GM19193 (cell line): Measurements from ENCODE around the gene RPL29.

Experiments
- POLR2A ChIP-seq: IDR thresholded peaks from 4 replicates; pipeline ENCODE4 v1.6.1; 2011; ENCODE audit not compliant: insufficient read depth, insufficient read length; ENCODE audit errors: extremely low read depth

The RPL29 gene

DNA sequence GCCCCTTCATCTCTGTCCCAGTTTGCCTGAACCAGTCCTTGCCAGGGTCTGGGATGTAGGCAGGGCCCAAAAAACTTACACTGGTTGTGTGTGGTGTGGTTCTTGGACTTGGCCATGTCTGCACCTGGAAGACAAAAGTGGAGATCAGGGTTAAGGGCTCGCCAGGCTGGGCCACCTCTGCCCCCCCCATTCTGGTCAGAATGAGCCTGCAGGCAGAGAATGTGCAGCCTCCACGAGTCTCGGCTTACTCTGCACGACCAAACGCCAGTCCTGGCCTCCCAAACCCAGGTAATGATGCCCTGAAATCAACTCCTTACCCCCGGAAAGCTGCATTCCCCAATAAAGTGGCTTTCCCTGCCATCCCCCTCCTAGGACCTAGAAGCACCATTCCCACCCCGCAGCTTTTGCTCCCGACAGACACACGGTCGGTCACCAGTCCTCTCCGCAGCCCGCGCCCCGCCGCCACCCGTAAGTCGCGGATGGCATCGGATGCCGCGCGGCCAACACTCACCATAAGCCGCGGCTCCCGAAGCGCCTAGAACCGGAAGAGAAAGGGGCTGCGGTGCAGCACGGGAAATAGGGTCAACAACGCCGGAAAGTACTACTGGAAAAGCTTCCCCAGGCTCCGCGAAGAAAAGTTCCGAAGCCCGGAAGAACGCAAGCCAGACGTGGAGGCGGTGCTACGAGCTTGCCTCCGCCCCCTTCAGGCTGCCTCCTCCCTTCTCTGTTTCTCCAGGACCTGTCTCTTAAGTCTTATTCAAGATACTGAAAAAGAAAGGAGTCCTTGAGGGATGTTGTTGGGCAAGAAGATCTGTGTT, at the start of gene RPL29:
Gene RPL29, minus strand, starts transcription at position 550 of the 818 bp plus-strand sequence. Its CDS starts 434 bp downstream, at position 116.
- TF ChIP-seq POLR2A, result peak; percentile 98

DNA sequence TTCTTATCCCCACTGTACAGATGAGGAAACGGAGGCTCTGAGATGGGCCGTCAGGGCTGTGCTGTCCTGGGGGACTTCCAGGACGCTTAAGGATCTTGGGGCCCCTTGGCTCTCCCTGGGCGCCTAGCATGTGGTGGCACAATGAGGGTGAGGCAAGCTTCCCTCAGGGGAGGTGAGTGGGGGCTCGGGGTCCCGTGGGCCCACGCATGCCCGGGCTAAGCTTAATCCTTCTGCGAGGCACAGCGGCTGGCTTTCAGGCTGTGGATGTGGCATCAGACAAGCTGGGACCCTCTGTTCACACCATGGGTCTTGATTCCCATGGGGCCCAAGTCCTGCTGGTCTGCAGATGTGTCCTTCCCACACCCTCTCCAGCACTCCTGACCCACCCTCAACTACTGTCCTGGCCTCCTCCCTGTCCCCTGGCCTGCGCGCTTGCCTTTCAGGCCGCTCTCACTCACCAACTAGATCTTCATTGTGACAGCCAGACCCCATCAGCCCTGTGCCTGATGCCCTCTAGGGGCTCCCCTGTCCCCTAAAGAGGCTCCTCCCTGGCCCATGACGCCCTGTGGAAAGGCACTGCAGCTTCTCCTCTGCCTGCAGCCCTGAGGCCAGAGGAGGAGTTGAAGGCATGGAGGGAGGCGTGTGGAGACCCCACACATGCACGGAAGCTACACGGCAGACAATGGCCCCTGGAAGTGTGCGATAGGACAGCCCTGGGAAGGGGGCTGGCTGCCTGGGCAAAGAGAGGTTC, 49.3 kb upstream of the RPL29 start:
- no peak for TF ChIP-seq POLR2A

DNA sequence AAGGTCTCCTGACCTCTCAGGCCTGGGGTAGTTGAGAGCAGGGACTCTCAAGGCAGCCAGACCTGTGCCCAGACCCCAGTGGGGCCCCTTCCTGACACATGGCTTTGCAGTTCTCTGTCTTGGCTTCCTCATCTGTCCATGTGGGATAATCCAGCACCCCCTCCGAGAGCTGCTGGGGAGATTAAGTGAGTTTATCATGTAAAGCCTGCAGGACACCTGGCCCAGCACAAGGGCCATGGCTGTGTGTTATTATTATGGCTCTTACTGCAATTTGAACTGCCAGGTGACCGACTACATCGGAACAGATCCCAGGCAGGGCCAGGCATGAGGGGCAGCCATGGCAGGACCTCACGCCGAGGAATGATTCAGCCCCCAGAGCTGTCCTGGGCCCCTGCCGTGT, 48.1 kb upstream of the RPL29 start:
- TF ChIP-seq POLR2A, result no peak

DNA sequence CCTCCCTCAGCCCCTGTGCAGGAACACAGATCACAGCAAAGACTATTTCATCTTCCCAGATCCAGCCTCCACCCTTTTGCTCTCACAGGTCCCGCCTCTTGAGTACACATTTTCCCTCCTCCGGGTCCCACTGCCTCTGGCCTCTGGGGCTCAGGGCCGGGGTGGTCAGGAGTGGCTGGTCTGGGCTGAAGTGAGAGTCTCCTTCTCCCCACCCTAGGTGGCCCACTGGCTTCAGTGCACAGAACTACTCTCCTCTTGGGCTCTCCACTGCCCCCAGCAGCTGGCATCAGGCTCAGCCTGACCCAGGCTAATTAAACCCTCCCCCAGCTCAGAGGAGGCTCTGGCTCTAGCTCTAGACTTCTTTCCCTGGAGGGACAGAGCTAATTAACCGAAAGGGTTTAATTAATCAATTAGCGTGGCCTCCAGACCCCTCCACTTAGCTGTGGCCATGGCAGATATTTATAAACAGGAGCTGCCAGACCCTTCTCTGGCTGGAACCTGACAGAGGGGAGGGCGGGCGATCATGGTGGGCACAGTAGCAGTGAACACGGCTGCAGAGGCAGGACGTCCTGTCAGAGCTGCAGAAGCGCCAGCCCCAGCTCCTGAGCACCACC, 45.5 kb upstream of the RPL29 start:
- TF ChIP-seq POLR2A, result no peak

DNA sequence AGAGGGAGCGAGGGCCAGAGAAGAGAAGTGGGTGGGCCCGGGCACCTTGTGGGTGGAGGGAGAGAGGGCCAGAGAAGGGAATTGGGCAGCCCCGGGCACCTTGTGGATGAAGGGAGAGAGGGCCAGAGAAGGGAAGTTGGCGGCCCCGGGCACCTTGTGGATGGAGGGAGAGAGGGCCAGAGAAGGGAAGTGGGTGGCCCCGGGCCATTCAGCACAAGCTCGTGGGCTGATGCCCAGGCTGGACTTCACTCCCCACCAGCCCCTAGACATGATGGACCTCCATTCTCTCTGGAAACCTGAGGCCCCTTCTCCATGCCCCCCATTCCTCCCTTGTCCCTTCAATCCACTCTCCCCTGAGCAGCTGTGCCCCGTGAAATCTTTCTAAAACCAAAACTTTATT, 44.9 kb upstream of the RPL29 start:
- TF ChIP-seq POLR2A, result no peak

DNA sequence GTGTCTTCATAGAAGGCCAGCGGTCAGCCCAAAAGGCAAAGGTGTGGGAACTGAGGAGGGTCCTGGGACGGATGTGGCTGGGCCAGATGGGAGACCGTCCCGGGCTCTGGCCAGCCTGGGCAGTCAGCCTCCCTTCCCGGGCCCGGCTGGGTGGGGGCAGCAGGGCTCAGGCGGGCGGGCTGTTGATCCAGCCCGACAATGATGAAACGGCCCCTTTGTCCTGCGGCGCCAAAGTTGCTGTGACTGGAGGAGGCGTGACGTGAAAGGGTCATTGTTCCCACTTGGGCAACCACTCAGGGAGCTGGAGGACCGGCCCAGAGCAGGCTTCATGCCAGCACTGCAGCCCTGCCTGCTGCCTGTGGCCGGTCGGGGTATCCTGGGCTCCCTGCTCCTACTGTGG, 44.2 kb upstream of the RPL29 start:
- no peak for TF ChIP-seq POLR2A

DNA sequence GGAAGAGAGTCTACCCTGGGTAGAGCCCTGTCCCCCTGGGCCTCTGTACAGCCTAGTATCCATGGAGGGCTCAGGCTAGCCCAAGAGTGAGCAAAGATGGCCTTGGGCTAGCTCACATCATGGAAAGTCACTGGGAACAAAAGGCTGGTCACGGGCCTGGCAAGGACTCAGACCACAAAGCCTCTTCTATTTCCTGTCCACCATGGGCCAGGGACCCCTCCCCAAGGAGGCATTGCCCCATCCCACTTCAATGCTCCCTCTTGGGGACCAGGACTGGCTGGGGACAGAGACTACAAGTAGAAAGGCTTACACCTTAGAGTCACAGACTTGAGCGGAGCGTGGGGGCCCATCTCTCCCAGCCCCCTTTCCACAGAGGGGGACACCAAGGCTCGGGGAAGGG, 43.7 kb upstream of the RPL29 start:
- no peak for TF ChIP-seq POLR2A

DNA sequence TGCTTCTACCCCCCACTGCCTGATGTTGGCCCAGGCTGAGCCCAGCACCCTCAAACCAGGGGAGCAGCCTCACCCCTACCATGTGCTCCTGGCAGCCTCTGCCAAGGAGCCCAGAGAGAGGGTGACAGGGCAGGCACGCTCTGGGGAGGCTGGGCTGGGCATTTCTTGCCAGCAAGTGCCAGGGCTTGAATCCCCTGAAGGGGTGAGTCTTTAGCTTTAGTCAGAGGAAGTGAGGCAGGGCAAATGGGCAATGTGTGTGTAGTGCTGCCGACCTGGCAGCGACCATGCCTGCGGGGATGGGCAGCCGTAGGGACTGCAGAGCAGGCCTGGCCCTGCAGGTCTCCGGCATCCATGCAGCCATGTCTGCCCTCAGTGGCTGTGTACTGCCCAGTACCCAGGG, 42.5 kb upstream of the RPL29 start:
- TF ChIP-seq POLR2A, result no peak

DNA sequence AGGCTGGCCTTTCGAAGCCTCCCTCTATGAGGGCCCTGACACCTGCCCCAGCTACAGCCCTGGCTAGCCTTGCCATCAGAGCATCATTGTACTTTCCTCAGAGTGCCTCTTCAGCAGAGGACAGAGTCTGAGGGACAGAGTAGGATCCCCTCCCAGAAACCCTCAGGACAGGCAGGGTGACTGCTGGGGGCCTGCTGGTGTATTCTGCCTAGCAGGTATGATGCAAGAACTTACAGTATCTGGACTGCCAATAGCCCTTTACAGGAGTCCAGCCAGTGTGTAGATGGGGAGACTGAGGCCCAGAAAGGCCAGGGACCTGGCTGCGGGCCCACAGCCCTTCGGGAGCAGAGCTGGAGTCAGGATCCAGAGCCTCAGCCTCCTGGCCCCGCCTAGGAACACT, 41.6 kb upstream of the RPL29 start:
- no peak for TF ChIP-seq POLR2A

DNA sequence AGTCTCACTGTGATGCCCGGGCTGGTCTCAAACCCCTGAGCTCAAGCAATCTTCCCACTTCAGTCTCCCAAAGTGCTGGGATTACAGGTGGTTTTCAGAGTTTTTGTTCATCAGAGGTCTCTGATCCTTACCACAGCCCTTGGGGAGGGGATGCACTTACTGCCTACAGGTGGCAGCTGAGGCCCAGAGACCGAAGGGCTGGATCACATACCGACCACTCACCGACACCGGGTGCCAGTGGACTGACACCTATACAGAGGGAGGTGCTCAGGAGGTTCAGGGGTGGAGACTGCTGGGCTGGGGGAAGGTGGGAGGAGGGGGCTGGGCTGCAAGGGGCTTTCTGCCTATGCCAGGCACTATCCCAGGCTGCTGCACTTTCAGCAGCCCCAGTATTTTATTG, 41.1 kb upstream of the RPL29 start:
- TF ChIP-seq POLR2A, result no peak

DNA sequence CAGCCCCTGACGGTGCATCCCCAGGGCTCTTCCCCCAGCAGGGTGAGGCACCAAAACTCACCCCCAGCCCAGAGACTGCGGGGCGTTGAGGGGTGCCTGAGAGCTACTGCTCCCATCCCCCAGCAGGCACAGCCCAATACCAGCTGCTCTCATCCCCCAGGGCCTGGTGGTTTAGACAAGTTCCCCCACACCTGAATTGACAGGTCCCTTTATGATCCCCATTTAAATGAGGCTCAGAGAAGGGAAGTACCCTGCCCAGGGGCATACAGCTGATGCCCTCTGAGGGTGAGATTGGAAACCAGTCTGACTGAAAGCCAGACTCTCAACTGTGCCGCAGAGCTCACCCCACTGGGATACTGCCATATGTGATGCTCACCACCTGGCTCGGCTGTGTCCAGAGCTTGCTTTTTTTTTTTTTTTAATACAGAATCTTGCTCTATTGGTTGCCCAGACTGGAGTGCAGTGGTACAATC, 40.6 kb upstream of the RPL29 start:
- TF ChIP-seq POLR2A, result no peak

DNA sequence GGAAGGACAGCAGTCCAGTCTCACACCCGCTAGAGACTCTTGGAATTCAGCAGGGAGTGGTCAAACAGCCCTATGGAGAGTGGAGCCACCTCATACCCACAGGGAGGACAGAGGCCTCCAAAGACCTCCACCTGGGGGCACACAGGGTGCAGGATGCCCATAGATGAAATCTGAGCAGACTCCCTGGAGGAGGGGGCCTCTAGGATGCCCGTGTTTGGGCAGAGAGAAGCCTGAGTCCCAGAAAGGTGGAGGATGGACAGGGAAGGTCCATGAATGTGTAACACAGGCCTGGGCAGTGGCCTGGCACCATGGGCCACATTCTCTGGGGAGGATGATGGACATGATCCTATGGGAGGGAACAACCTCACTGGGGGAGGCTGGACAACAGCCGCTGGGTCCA, 39.0 kb upstream of the RPL29 start:
- TF ChIP-seq POLR2A, result no peak

DNA sequence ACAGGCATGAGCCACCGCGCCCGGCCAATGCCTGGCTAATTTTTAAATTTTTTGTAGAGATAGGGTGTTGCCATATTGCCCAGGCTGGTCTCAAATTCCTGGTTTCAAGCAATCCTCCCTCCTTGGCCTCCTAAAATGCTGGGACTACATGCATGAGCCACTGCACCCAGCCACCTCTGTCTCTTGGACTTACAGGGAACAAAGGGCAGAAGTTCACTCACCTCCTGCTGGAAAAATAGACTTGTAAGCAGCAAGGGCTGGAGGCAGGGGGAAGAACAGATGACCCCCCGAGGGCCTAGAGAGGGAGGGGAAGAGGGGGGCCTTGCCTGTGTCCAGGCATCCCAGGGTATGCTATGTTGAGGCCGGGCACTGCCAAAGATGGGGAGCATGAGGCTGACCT, 38.5 kb upstream of the RPL29 start:
- no peak for TF ChIP-seq POLR2A

DNA sequence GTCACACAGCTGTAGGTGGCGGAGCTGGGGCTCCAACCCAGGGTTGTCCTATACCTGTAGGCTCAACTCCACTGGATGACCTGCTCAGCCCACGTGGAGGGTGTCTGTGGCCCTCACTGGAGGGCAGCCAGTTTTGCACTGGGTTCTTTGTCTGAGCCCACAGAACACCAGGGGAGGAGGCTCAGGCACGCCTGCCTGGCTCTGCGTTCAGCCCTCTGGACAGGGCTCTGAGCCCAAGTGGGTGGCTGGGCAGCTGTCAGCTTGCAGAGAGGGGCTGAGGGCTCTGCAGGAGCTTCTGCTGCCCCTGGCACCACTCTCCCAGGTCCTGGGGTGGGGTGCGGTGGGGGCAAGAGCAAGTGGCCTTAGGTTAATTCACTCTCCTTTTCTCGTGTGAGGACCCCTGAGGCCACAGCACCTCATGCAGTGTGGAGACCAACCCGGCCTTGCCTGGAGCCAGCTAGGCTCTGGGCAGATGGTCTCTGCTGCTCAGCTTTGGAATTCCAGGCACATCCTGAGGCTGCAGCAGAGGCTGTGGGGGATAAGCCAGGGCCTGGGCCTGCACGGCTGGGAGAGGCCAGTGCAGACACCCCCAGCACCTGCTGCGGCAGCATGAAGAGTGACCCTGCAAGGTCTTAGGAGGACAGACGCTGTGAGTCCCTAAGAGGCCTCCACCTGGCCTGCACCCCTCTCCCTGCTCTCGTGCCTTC, 37.2 kb upstream of the RPL29 start:
- no peak for TF ChIP-seq POLR2A

DNA sequence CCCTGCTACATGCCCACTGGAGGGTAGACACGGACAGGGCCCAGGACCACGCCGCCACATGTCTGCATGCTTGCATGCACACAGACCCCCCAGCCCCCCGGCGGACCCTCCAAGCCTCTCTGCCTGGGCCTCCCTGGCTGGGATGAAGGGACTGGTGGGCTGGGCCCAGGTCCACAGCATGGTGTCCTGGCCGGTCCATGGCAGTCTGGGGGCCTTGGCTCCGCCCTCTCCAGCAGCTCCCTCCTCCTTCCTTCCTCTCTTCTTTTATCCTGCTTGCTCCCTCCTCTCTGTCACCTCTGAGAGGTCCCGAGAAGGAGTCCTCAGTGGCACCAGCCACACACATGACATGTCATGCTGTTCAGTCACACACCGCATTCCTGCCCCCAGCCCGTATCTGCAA, 36.2 kb upstream of the RPL29 start:
- no peak for TF ChIP-seq POLR2A
